ENCODE results near the gene MYLK2. TPM values are rescaled to one million over a fixed set of nuclear protein-coding genes. Genes with fewer than 3 reads are reported as not detected.

Gene MYLK2
- total and polyA plus RNA-seq, 4 donors: 0.30 to 8.1 TPM; not detected in 2

DNA sequence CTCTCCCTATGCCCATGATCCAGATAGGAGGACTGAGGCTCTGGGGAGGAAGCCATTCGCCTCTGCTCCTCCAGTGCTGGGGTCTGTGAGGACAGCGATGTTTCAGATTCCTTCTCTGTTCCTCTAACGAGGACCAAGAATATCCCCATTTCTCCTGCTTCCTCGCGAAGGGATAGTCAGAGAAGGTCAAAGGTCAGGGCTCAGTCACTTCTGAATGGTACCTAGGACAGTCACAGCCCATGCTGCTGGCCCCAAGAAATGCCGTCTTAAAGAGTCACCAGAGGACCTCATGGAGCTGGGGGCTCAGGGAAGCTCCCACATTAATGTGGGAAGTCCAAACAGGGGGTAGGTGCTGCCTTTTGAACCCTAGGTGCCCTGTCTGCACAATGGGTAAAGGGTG lies 24.1 kb downstream of the MYLK2 start:
- peak overlapping the region in 1 of 2 donors; percentile 53 for H3K4me3 ChIP-seq (ENCODE audit: low read length in 2 of 2)

DNA sequence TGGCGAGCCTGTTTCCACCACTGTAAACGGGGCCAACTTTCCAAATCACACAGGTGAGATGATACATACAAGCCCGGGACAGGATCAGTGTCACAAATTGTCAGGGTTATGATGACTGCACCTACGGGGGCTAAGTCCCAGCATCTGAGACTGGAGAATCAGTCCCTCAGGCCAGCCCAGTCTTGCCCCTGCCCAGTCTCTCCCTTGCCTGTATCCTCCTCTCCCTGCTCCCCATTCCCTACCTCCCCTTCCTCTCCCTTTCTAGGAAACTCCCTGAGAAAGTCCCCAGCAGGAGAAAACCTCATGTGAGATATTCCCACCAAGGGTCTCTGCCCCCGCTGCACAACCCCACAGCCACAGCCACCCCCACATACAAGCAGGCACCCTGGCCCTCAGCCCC lies 24.7 kb downstream of the MYLK2 start:
- Histone ChIP-seq H3K27me3 (ENCODE audit: control insufficient read depth in 1 of 2, insufficient read depth in 2 of 2, low read length in 1 of 2) (no peaks in the 10 kb centered on the region), H3K4me1 (ENCODE audit: control insufficient read depth in 1 of 2, insufficient read depth in 2 of 2, low read length in 2 of 2) (no peaks in the 10 kb centered on the region), H3K9me3 (ENCODE audit: control insufficient read depth, low read length) (no peaks in the 10 kb centered on the region), H3K27ac (ENCODE audit: low read depth in 1 of 2, low read length in 2 of 2) (peak overlapping the region; percentile 30 to 82), H3K36me3 (ENCODE audit: control insufficient read depth in 1 of 2, insufficient read depth in 2 of 2, low read length in 1 of 2) (no peaks in the 10 kb centered on the region), H3K4me3 (ENCODE audit: low read length in 2 of 2) (peak overlapping the region; percentile 53 to 73)
- ATAC-seq (ENCODE audit: low FRiP score): no peak
- no peak for DNase-seq
- intact Hi-C loops (cut with DNase I): loop anchor here (2.0 to 10.0 kb wide), 2 partner anchors 21 to 119 kb away; partner anchors contain the start of gene BCL2L1 (in 1 of the 2)
- WGBS, 2 donors: 5 to 10% methylated on average over 5 of the region's 5 CpGs

More for the DNA sequence above, 24.1 kb downstream of the MYLK2 start:
- DNase-seq (no peak), ATAC-seq (ENCODE audit: low FRiP score) (no peak)
- 4% methylated on average over 6 of the region's 6 CpGs for WGBS, 2 donors
- Histone ChIP-seq H3K4me1 (ENCODE audit: control insufficient read depth in 1 of 2, insufficient read depth in 2 of 2, low read length in 2 of 2) (no peaks in the 10 kb centered on the region), H3K9me3 (ENCODE audit: control insufficient read depth, low read length) (no peaks in the 10 kb centered on the region), H3K27me3 (ENCODE audit: control insufficient read depth in 1 of 2, insufficient read depth in 2 of 2, low read length in 1 of 2) (no peaks in the 10 kb centered on the region), H3K36me3 (ENCODE audit: control insufficient read depth in 1 of 2, insufficient read depth in 2 of 2, low read length in 1 of 2) (no peaks in the 10 kb centered on the region), H3K27ac (ENCODE audit: low read depth in 1 of 2, low read length in 2 of 2) (peak overlapping the region; percentile 36 to 82)
- intact Hi-C loops (cut with DNase I): loop anchor here in 1 of 2 donors (10.0 kb wide), 1 partner anchor 118 kb away; the partner anchor contains the start of gene BCL2L1

DNA sequence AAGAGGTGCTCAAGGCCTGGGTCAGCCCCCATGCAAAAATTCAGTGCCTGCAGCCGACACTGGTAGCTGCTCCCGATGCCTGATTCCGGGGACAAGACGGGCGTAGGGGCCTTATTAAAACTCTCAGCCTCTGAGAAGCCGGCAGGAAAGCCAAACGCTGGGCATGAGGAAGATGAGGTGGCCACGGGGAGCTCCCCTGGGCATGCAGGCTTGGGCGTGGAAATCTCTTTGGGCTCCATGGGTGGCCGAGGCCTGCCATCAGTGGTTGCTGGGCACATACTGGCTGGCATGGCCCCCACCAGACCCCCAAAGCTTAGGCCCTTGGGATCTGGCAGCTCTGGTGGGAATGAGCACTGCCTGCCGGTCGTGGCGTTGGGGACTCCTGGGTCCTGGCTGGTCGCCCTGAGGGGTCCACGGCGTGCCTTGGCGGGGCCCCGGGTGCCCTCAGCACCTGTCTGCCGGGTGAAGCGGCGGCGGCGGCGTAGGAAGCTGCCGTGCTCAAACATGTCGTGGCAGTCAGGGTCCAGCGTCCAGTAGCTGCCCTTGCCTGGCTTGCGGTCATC lies 25.7 kb downstream of the MYLK2 start:
- H3K27ac ChIP-seq (ENCODE audit: low read depth in 1 of 2, low read length in 2 of 2): peak overlapping the region; percentile 30 to 82
- DNase-seq (no peak), ATAC-seq (ENCODE audit: low FRiP score) (peak; percentile 1)
- intact Hi-C loops (cut with DNase I): loop anchor here (2.0 to 10.0 kb wide), 2 partner anchors 22 to 120 kb away; partner anchors contain the start of gene BCL2L1 (in 1 of the 2)
- WGBS, 2 donors: 6 to 9% methylated on average over 28 of the region's 28 CpGs
- H3K27me3 ChIP-seq (ENCODE audit: control insufficient read depth in 1 of 2, insufficient read depth in 2 of 2, low read length in 1 of 2): no peaks in the 10 kb centered on the region
- H3K4me1 ChIP-seq (ENCODE audit: control insufficient read depth in 1 of 2, insufficient read depth in 2 of 2, low read length in 2 of 2): no peaks in the 10 kb centered on the region
- no peaks in the 10 kb centered on the region for H3K9me3 ChIP-seq (ENCODE audit: control insufficient read depth, low read length)
- peak overlapping the region; percentile 53 to 73 for H3K4me3 ChIP-seq (ENCODE audit: low read length in 2 of 2)
- no peaks in the 10 kb centered on the region for H3K36me3 ChIP-seq (ENCODE audit: control insufficient read depth in 1 of 2, insufficient read depth in 2 of 2, low read length in 1 of 2)

DNA sequence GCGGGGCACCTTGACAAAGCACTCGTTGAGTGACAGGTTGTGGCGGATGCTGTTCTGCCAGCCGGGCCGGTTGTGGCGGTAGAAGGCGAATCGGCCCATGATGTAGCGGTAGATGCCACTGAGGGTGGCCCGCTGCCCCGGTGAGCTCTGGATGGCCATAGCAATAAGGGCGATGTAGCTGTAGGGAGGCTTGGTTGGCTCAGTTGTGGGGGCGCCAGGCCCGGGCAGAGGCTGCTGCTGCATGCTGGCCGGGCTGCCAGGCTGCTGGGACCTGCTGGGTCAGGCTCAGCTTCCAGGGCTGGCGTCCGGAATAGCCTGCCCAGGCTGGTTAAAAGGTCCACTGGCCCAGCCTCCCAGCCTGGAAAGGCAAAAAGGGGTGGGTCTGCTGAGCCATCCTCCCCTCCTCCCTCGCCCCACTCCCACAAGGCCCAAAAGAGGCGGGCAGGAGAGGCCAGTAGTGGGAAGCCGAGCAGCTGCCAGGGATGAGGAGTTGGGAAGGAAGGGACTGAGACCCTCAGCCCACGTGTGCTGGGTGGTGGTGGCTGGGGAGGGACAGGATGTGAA lies 26.2 kb downstream of the MYLK2 start, which contains the start of gene FOXS1:
FOXS1 (minus strand) TSS at position 305 of the 564 bp plus-strand sequence; CDS start at position 243, 62 bp downstream.
- H3K4me1 ChIP-seq (ENCODE audit: control insufficient read depth in 1 of 2, insufficient read depth in 2 of 2, low read length in 2 of 2): no peaks in the 10 kb centered on the region
- intact Hi-C loops (cut with DNase I): loop anchor here (2.0 to 10.0 kb wide), 2 partner anchors 23 to 121 kb away; partner anchors contain the start of gene BCL2L1 (in 1 of the 2)
- 3 to 6% methylated on average over 21 of the region's 21 CpGs for WGBS, 2 donors
- H3K36me3 ChIP-seq (ENCODE audit: control insufficient read depth in 1 of 2, insufficient read depth in 2 of 2, low read length in 1 of 2): no peaks in the 10 kb centered on the region
- peak within 1 kb of the TSS; percentile 30 to 82 for H3K27ac ChIP-seq (ENCODE audit: low read depth in 1 of 2, low read length in 2 of 2)
- DNase-seq: peak; percentile 88 to 92
- peak; percentile 75 for ATAC-seq (ENCODE audit: low FRiP score)
- peak within 1 kb of the TSS; percentile 53 to 73 for H3K4me3 ChIP-seq (ENCODE audit: low read length in 2 of 2)
- H3K27me3 ChIP-seq (ENCODE audit: control insufficient read depth in 1 of 2, insufficient read depth in 2 of 2, low read length in 1 of 2): no peaks in the 10 kb centered on the region
- no peaks in the 10 kb centered on the region for H3K9me3 ChIP-seq (ENCODE audit: control insufficient read depth, low read length)

DNA sequence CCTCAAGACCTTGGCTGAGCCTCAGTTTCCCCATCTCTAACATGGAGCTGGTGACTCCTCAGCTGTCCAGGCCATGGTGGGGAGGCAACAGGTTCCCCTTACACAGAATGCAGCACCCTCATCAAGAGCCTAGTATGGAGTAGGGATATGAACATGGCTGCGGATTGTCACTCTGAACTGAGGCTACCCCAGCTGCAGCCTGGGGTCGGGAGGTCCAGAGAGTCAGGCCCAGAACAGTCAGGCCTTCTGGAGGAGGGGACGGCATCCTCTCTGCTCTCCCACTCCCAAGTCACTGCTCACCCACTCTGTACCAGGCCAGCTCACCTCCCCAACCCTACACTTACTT lies 27.6 kb downstream of the MYLK2 start:
- Histone ChIP-seq H3K27me3 (ENCODE audit: control insufficient read depth in 1 of 2, insufficient read depth in 2 of 2, low read length in 1 of 2) (no peaks in the 10 kb centered on the region), H3K9me3 (ENCODE audit: control insufficient read depth, low read length) (no peaks in the 10 kb centered on the region), H3K4me3 (ENCODE audit: low read length in 2 of 2) (no peak overlapping the region), H3K27ac (ENCODE audit: low read depth in 1 of 2, low read length in 2 of 2) (no peak overlapping the region), H3K36me3 (ENCODE audit: control insufficient read depth in 1 of 2, insufficient read depth in 2 of 2, low read length in 1 of 2) (no peaks in the 10 kb centered on the region), H3K4me1 (ENCODE audit: control insufficient read depth in 1 of 2, insufficient read depth in 2 of 2, low read length in 2 of 2) (no peaks in the 10 kb centered on the region)
- WGBS, 2 donors: 80 to 83% methylated on average over 3 of the region's 3 CpGs
- DNase-seq (no peak), ATAC-seq (ENCODE audit: low FRiP score) (no peak)
- intact Hi-C loops (cut with DNase I): loop anchor here in 1 of 2 donors (2.0 to 10.0 kb wide), 2 partner anchors 24 to 122 kb away; partner anchors contain the start of gene BCL2L1

DNA sequence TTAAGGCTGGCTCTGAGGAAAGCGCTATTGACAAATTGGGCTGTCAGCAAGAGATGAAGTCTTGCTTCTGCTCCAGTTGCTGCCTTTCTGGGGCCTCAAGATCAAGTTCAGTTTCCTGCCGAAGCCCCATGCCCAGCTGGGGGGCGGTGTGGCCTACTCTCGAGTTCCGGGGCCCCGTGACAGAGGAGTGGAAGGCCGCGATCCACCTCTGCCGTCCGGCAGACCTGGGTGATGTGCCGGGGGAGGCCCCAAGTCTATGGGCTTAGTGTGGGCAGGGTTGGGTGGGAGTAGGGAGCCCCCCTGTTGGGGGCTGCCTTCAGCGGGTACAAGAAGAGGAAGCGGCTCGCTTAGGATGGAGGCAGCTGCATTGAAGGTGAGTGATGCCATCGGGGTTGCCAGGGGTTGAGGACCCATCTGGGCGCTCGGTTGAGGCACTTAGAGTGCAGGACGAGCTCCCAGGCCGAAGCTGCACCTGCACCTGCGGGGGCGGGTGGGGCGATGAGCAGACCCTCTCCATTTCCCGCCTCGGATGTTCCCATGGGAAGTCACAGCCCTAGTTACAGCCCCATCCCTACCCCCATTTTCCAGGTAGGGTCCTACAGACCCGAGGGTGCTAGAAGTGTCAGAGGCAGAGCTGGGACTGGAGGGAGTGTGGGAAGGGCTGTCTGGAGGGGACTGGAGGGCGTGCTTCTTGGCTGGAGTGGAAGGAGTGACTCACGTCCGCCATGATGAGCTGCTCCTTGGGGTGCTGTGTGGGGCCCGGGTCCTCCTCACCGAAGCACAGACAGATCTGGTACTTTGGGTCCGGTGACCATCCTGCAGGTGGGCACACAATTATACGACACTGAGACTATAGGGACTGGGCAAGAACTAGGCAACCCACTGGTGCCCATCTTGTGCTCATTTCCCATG lies 29.2 kb downstream of the MYLK2 start:
- Histone ChIP-seq H3K27me3 (ENCODE audit: control insufficient read depth in 1 of 2, insufficient read depth in 2 of 2, low read length in 1 of 2) (no peaks in the 10 kb centered on the region), H3K4me1 (ENCODE audit: control insufficient read depth in 1 of 2, insufficient read depth in 2 of 2, low read length in 2 of 2) (no peaks in the 10 kb centered on the region), H3K9me3 (ENCODE audit: control insufficient read depth, low read length) (no peaks in the 10 kb centered on the region), H3K4me3 (ENCODE audit: low read length in 2 of 2) (no peak overlapping the region), H3K36me3 (ENCODE audit: control insufficient read depth in 1 of 2, insufficient read depth in 2 of 2, low read length in 1 of 2) (no peaks in the 10 kb centered on the region), H3K27ac (ENCODE audit: low read depth in 1 of 2, low read length in 2 of 2) (no peak overlapping the region)
- intact Hi-C loops (cut with DNase I): loop anchor here in 1 of 2 donors (10.0 kb wide), 1 partner anchor 124 kb away; the partner anchor contains the start of gene BCL2L1
- DNase-seq: no peak
- ATAC-seq (ENCODE audit: low FRiP score): no peak
- WGBS, 2 donors: 93 to 94% methylated on average over 30 to 32 of the region's 32 CpGs

DNA sequence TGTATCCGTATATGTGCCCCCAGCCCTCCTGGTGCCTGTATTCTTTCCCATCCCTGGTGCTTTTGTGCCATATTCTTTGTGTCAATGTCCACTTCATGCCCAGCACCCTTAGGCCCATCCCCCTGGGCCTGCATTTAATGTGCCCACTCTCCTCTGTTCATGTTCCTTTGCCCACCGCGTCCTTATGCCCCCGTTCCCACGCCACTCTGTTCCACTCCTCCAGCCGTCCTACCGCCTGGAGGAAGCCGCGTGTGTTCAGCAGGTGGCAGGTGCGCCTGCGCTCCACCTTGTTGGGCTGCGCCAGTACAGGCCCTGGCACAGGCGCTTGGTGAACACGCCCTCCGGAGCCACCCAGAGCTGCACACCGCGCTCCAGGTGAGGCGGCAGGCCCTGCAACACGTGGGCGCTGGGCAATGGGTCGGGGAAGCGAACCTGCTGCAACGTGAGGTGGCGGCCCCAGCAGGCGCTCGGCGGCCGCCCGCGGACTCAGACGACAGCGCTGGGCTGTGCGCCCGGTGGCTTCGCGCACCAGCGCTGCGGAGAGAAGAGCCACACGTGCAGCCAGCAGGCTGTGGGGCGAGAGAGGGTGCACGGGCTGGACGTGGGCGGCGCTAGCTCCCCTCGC lies 30.3 kb downstream of the MYLK2 start:
- intact Hi-C loops (cut with DNase I): loop anchor here in 1 of 2 donors (10.0 kb wide), 1 partner anchor 125 kb away; the partner anchor contains the start of gene BCL2L1
- H3K9me3 ChIP-seq (ENCODE audit: control insufficient read depth, low read length): no peaks in the 10 kb centered on the region
- DNase-seq (no peak), ATAC-seq (ENCODE audit: low FRiP score) (no peak)
- no peaks in the 10 kb centered on the region for H3K27me3 ChIP-seq (ENCODE audit: control insufficient read depth in 1 of 2, insufficient read depth in 2 of 2, low read length in 1 of 2)
- WGBS, 2 donors: 25 to 27% methylated on average over 43 to 45 of the region's 45 CpGs
- H3K36me3 ChIP-seq (ENCODE audit: control insufficient read depth in 1 of 2, insufficient read depth in 2 of 2, low read length in 1 of 2): no peaks in the 10 kb centered on the region
- no peaks in the 10 kb centered on the region for H3K4me1 ChIP-seq (ENCODE audit: control insufficient read depth in 1 of 2, insufficient read depth in 2 of 2, low read length in 2 of 2)
- no peak overlapping the region for H3K27ac ChIP-seq (ENCODE audit: low read depth in 1 of 2, low read length in 2 of 2)
- H3K4me3 ChIP-seq (ENCODE audit: low read length in 2 of 2): no peak overlapping the region
